Measurements from ENCODE around the gene ZNF260. TPM values are rescaled to one million over a fixed set of nuclear protein-coding genes. Genes with fewer than 3 reads are reported as not detected.

The ZNF260 gene
- total RNA-seq, 1 donor from 2014 or later = 13.6 TPM

DNA sequence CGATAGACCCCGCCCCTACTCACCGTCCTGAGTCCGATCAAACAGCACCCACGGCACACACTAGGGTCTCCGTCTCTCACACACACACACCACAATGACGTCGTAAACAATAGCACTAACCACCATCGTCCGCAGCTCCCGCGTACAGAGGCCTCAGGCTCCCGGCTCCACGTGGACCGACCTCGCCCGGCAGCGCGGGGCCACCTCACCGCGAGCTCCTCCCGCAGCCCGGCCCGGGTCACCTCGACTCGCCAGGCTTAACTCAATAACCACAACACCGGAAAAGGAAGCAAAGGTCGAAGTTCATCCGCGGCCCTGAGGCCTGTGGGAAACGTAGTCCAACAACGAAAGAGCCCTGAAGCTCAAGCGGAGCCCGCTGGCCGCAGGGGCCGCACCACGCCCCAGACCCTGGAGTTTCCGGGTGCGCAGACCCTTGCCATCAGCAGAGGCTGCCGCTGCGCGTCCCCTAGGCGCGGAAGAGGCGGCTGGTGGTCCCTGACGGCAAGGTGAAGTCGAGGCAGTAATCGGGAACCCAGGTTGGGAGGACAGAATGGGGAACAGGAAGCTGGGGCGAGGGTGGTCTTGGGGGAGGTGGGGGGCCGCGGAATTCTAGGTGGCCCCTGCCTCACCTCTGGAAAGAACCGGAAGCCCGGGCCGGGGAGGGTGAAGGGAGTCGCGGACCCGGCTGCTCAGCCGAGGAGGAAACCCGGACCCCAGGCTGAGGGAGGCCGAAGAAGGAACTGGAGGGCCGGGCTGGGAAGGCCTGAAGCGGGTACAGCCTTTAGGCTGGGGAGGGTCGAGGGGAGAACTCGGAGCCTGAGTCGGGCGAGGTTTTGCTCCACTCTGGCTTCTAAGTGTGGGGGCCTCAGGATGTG, 45.2 kb upstream of the ZNF260 start, which contains the start of gene ZNF529:
Gene ZNF529, minus strand, starts transcription at position 273 of the 875 bp plus-strand sequence. CDS start 946 bp downstream, outside the sequence.
- H3K9me3 Mint-ChIP-seq = no peaks in the 10 kb centered on the region
- CTCF ChIA-PET = interaction anchor here (0.5 to 1.0 kb wide), 2 partner anchors 28 to 45 kb away, joined by 3 read pairs; partner anchors contain the start of gene ZNF260
- H3K36me3 Mint-ChIP-seq (ENCODE audit: low read depth) = peaks cover 60% of the 10 kb centered on the region
- DNase-seq (peak; percentile 79), ATAC-seq (ENCODE audit: low read depth) (peak; percentile 91)
- TF ChIP-seq, protein P1, sequence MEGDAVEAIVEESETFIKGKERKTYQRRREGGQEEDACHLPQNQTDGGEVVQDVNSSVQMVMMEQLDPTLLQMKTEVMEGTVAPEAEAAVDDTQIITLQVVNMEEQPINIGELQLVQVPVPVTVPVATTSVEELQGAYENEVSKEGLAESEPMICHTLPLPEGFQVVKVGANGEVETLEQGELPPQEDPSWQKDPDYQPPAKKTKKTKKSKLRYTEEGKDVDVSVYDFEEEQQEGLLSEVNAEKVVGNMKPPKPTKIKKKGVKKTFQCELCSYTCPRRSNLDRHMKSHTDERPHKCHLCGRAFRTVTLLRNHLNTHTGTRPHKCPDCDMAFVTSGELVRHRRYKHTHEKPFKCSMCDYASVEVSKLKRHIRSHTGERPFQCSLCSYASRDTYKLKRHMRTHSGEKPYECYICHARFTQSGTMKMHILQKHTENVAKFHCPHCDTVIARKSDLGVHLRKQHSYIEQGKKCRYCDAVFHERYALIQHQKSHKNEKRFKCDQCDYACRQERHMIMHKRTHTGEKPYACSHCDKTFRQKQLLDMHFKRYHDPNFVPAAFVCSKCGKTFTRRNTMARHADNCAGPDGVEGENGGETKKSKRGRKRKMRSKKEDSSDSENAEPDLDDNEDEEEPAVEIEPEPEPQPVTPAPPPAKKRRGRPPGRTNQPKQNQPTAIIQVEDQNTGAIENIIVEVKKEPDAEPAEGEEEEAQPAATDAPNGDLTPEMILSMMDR (IDR thresholded peaks at IDR 0.05) = no peak
- H3K4me3 Mint-ChIP-seq = peak within 1 kb of the TSS; percentile 89
- H3K27me3 Mint-ChIP-seq = no peaks in the 10 kb centered on the region
- peaks cover 33% of the 10 kb centered on the region for H3K4me1 Mint-ChIP-seq
- POLR2A ChIA-PET = interaction anchor here (0.7 to 2.5 kb wide), 15 partner anchors 19 to 1803 kb away, joined by 3 to 36 read pairs (median 6); partner anchors contain the start of genes ZFP14, ZNF146, ZNF260 and ZNF345
- H3K27ac Mint-ChIP-seq = peak within 1 kb of the TSS; percentile 86
- intact Hi-C loops (cut with micrococcal nuclease) = loop anchor here (1.0 to 10.0 kb wide), 12 partner anchors 32 to 505 kb away; partner anchors contain the start of genes ZFP14, ZFP82, ZNF260 and ZNF345

DNA sequence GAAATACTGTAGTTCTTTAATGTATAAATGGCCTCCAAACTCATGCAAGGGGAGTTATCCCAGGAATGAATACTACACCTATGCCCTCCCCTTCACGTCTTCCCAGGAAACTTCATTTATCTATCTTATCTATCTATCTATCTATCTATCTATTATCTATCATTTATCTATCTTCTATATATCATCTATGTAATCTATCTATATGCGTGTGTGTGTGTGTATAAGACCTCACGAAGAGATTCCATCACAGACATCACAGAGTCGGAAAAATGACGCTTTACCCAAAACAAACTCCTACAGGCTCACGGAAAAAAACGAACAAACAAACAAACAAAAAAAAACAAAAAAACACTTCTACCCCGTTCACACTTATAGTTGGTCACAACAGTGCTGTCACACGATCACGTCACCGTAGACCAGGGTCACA, 44.5 kb upstream of the ZNF260 start:
- ChIA-PET POLR2A (interaction anchor here (0.7 to 2.5 kb wide), 13 partner anchors 20 to 934 kb away, joined by 4 to 36 read pairs (median 7); partner anchors contain the start of genes ZFP14, ZNF146, ZNF260 and ZNF345), CTCF (interaction anchor here (1.0 kb wide), 1 partner anchor 44 kb away, joined by 3 read pairs; the partner anchor contains the start of gene ZNF260)
- H3K9me3 Mint-ChIP-seq = peaks cover 4% of the 10 kb centered on the region
- H3K27me3 Mint-ChIP-seq = no peaks in the 10 kb centered on the region
- H3K4me1 Mint-ChIP-seq = peaks cover 36% of the 10 kb centered on the region
- intact Hi-C loops (cut with micrococcal nuclease) = loop anchor here (1.0 to 10.0 kb wide), 12 partner anchors 33 to 506 kb away; partner anchors contain the start of genes ZFP14, ZFP82, ZNF260 and ZNF345
- peaks cover 62% of the 10 kb centered on the region for H3K36me3 Mint-ChIP-seq (ENCODE audit: low read depth)
- no peak for DNase-seq
- peak overlapping the region; percentile 89 for H3K4me3 Mint-ChIP-seq
- TF ChIP-seq, protein P1 (IDR thresholded peaks at IDR 0.05) = no peak
- no peak for ATAC-seq (ENCODE audit: low read depth)
- peak overlapping the region; percentile 86 for H3K27ac Mint-ChIP-seq

DNA sequence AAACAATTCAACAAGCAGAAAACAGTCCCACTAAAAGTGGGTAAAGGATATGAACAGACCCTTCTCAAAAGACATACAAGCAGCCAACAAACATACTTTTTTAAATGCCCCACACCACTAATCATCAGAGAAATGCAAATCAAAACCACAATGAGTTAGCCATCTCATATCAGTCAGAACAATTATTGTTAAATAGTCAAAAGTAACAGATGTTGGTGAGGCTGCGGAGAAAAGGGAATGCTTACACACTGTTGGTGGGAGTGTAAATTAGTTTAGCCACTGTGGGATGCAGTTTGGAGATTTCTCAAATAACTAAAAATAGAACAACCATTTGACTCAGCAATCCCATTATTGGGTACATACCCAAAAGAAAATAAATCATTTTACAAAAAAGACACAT, 36.3 kb upstream of the ZNF260 start:
- TF ChIP-seq, protein P1 (IDR thresholded peaks at IDR 0.05) = no peak
- H3K4me3 Mint-ChIP-seq = no peak overlapping the region
- POLR2A ChIA-PET = no interaction called here

DNA sequence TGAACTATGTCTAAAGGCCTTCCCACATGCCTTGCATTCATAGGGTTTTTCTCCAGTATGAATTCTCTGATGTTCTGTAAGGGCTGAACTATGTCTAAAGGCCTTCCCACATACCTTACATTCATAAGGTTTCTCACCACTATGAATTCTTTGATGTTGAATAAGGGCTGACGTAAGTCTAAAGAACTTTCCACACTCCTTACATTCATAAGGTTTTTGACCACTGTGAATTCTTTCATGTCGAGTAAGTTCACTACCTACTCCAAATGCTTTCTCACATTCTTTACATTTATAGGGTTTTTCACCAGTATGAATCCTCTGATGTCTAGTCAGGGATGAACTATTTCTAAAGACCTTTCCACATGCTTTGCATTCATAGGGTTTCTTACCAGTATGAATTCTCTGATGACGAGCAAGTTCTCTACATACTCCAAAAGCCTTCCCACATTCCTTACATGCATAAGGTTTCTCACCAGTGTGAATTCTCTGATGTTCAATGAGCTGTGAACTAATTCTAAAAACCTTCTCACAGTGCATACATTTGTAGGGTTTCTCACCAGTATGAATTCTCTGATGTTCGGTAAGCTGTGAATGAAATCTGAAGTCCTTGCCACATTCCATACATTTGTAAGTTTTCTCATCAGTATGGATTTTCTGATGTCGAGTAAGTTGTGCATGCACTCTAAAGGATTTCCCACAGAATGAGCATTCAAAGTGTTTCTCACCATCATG, 19.1 kb upstream of the ZNF260 start:
- peaks cover 91% of the 10 kb centered on the region for H3K36me3 Mint-ChIP-seq (ENCODE audit: low read depth)
- intact Hi-C loops (cut with micrococcal nuclease) = no loop called here
- TF ChIP-seq, protein P1 (IDR thresholded peaks at IDR 0.05) = no peak
- no peak for ATAC-seq (ENCODE audit: low read depth)
- DNase-seq = no peak
- no peaks in the 10 kb centered on the region for H3K27me3 Mint-ChIP-seq
- CTCF ChIA-PET = no interaction called here
- H3K4me1 Mint-ChIP-seq = no peaks in the 10 kb centered on the region
- H3K27ac Mint-ChIP-seq = no peak overlapping the region
- peaks cover 59% of the 10 kb centered on the region for H3K9me3 Mint-ChIP-seq
- H3K4me3 Mint-ChIP-seq = no peak overlapping the region
- POLR2A ChIA-PET = no interaction called here

More for the DNA sequence above, 36.3 kb upstream of the ZNF260 start:
- ATAC-seq (ENCODE audit: low read depth) (no peak), DNase-seq (no peak)
- no peak overlapping the region for H3K27ac Mint-ChIP-seq
- H3K27me3 Mint-ChIP-seq = no peaks in the 10 kb centered on the region
- peaks cover 5% of the 10 kb centered on the region for H3K4me1 Mint-ChIP-seq
- intact Hi-C loops (cut with micrococcal nuclease) = no loop called here
- H3K36me3 Mint-ChIP-seq (ENCODE audit: low read depth) = peaks cover 87% of the 10 kb centered on the region
- CTCF ChIA-PET = no interaction called here
- H3K9me3 Mint-ChIP-seq = peaks cover 38% of the 10 kb centered on the region
